ENCODE measurements around the gene EIF4G1.

The EIF4G1 gene

DNA sequence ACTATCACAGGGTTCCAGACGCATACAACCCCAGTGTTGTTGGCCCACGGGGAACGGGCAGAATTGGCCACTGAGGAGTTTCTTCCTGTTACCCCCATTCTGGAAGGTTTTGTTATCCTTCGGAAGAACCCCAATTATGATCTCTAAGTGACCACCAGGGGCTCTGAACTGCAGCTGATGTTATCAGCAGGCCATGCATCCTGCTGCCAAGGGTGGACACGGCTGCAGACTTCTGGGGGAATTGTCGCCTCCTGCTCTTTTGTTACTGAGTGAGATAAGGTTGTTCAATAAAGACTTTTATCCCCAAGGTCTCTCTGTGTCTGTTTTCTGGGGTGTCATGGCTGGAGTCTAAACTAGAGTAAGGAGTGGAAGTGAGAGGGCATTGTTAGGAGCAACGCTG is 5.7 kb upstream of the EIF4G1 start:
- no peak for DNase-seq

DNA sequence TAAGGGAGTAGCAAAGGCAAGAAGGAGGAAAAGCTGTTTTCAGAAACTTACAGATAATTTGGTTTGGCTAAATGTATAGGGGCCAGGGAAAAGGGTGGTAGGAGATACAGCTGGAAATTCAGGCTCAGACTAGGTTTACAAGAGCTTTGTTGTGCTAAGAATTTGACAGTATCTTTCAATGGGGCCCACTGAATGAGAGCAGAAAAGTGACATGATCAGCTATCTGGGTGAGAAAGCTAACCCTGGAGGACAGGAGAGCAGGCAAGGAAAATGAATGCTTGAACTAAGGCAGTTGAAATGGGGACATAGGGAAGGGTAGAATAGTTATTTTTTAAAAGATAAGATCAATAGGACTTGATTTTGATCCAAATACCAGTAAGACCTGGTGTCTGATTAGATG is 2.8 kb upstream of the EIF4G1 start:
- no peak for DNase-seq

DNA sequence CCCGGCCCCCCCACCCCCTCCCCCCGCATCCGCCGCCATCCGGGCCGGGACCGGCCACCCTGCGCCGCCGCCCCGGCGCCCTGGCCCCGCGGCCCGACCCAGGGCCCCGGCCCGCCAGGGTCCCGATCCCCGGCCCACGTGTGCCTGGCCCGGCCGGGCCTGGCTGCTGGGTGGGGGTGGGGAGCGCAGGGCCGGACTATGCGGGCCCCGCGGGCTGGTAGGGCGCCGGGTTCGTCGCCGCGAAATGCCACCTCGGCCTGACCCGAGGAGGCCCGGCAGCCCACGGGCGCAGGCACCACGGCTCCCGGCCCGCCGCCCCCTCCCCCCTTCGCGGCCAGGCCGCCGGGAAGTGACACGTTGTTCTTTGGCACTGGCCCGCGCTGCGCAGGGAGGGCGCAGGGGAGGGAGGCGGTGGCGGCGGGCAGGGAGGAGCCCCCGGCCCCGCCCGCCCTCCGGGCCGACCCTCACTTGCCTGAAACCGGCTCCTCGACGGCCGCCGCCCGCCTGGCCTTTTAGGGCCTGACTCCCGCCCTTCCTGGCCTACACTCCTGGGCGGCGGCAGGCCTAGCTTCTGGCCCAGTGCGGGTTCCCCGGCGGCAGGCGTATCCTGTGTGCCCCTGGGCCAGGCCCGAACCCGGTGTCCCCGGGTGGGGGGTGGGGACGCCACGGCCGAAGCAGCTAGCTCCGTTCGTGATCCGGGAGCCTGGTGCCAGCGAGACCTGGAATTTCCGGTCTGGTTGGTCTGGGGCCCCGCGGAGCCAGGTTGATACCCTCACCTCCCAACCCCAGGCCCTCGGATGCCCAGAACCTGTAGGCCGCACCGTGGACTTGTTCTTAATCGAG is 515 bp downstream of the EIF4G1 start:
- peak; percentile 68 to 72 for DNase-seq

DNA sequence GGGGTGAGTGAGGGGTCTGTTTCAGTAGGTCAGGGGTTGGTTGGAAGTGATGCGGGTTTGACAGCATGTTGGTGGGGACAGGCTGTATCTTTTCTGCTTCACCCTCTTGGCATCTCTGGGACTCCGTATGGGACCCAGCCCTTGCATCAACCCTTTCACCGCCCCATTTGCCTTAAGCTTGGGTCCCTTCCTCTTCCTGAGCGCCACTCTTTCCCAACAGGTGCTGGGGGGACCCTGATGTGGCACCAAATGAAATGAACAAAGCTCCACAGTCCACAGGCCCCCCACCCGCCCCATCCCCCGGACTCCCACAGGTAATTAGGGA is 1.1 kb downstream of the EIF4G1 start:
- DNase-seq, result no peak

DNA sequence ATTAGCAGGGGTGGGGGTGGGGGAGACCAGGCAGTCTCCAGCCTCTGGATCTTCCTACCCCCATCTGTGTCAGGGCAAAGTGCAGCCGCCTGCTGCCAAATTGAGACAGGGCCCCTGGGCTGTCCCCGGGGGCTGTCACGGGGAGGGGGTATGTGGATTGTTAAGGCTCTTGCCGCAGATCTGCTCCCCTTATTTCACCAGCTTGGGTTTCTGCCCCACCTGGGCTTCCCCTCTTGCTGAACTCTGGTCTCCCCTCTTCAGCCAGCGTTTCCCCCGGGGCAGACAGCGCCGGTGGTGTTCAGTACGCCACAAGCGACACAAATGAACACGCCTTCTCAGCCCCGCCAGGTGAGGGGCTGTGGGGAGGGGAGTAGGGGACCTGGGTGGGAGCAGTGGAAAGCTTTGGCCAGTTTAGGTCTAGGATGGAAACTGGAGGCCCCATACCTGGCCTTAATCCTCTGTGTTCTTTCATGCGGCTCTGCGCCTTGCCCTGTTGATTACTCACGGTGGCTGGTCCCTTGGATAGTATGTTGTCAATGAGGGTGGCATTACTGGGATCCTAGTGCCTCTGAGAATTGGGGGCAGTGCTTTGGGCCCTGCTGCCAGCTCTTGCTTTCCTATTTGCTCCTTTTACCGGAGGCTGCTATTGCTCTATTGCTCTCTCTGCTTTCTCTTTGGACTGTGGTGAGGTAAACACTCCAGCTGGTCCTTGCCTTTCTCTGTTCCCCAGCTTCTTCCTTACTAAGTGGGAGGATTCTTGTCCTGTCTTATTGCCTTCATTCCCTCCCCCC is 1.7 kb downstream of the EIF4G1 start:
- no peak for DNase-seq

DNA sequence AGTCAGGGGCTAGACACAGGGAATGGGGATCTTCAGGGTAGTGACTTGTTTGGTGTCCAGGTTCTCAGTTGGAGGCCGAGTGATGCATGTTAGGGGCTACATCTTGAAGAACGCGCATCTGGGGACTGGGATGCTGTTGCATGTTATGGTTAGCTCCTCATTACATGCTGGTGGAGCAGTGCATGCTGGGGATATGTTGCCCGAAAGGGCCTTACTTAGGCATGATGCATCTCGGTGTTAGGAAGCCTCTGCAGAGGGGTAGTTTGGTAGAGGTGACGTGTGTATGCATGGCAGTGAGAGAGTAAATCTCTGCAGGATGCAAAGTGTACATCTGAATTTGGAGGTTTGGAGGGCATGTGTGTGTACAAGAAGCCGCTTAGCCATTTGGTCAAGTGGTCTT is 2.4 kb downstream of the EIF4G1 start:
- DNase-seq, result no peak

DNA sequence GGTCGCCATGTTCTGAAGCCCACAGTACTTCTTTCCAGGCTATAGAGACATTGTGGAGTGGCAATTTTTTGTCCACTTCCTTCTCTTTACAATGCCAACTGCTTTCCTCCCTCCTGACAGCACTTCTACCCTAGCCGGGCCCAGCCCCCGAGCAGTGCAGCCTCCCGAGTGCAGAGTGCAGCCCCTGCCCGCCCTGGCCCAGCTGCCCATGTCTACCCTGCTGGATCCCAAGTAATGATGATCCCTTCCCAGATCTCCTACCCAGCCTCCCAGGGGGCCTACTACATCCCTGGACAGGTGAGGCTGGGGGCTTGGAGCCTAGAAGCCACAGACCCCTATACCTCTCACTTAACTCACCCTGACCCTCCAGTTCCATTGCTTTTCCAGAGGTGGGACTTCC is 2.8 kb downstream of the EIF4G1 start:
- DNase-seq, result no peak

DNA sequence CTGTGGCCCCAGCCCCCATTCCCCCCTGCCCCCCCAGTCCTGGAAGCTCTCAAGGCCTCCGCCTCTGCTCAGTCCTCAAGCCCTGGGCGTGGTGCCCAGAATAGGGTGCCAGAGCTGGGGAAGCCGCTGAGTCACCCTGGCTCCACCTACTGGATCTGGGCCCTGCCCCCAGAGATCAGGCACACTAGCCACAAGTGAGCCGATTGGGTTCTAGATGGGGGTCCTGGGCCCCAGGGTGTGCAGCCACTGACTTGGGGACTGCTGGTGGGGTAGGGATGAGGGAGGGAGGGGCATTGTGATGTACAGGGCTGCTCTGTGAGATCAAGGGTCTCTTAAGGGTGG is 5.7 kb downstream of the EIF4G1 start:
- peak; percentile 84 for DNase-seq

DNA sequence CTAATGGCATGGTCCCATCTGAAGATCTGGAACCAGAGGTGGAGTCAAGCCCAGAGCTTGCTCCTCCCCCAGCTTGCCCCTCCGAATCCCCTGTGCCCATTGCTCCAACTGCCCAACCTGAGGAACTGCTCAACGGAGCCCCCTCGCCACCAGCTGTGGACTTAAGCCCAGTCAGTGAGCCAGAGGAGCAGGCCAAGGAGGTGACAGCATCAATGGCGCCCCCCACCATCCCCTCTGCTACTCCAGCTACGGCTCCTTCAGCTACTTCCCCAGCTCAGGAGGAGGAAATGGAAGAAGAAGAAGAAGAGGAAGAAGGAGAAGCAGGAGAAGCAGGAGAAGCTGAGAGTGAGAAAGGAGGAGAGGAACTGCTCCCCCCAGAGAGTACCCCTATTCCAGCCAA is 7.3 kb downstream of the EIF4G1 start:
- DNase-seq, result no peak

DNA sequence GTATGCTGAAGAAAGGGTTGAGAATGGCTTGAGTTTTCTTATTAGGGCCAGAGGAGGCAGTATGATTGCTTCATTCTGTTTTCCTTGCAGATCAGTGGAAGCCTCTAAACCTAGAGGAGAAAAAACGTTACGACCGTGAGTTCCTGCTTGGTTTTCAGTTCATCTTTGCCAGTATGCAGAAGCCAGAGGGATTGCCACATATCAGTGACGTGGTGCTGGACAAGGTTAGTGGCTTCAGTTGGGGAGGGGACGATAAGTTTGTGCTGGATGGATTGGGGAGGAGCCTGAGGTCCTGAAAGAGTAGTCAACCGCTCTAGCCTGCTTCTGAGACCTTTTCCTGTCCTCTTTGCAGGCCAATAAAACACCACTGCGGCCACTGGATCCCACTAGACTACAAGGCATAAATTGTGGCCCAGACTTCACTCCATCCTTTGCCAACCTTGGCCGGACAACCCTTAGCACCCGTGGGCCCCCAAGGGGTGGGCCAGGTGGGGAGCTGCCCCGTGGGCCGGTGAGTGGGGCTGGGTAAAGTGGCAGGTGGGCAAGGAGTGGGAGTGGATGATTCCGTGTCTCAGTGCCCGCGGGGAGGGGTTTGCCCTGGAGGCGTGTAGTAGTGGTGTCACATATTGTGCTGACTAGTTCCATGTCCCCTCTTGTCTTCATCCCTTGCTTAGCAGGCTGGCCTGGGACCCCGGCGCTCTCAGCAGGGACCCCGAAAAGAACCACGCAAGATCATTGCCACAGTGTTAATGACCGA is 8.5 kb downstream of the EIF4G1 start:
- DNase-seq, result no peak

DNA sequence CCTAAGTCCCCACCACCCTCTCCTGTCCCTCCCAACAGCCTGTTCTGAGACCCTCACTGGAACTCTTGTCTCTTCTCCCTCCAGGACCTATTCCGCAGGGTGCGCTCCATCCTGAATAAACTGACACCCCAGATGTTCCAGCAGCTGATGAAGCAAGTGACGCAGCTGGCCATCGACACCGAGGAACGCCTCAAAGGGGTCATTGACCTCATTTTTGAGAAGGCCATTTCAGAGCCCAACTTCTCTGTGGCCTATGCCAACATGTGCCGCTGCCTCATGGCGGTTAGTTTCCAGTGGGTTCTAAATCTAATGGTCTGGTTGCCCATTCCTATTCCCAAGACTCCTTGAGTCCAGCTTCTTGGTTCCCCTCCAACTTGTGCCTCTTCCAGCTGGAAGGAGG is 9.3 kb downstream of the EIF4G1 start:
- DNase-seq, result no peak

DNA sequence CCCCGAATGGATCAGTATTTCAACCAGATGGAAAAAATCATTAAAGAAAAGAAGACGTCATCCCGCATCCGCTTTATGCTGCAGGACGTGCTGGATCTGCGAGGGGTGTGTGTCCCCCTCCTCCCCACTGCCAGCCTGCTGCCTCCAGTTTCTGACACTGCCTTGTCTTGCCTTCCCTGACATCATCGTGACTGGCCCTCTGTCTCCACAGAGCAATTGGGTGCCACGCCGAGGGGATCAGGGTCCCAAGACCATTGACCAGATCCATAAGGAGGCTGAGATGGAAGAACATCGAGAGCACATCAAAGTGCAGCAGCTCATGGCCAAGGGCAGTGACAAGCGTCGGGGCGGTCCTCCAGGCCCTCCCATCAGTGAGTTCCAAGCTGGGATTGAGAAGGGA is 10.9 kb downstream of the EIF4G1 start:
- DNase-seq, result no peak

DNA sequence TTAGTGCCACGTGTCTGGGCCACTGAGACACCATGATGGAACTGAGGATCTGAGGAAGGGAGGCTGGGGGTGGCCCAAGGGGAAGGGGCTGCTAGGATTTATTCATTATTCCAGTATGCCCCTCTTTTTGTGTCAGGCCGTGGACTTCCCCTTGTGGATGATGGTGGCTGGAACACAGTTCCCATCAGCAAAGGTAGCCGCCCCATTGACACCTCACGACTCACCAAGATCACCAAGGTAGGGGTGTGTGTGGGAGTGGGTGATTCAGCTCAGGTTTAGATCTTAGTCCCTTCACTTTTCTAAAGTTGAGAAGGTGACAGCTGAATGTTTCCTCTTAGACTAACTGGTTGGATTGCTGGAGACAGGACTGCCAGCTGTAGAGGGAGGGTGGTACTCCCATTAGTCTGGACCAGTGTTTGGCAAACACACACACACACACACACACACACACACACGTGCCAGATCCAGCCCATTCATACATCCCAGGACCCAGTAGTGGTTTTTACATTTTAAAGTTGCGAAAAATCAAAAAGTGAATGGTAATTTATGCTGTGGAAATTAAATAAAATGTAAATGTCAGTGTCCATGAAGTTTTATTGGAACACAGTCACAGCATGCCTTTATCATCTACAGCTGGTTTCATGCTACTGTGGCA is 11.4 kb downstream of the EIF4G1 start:
- no peak for DNase-seq

DNA sequence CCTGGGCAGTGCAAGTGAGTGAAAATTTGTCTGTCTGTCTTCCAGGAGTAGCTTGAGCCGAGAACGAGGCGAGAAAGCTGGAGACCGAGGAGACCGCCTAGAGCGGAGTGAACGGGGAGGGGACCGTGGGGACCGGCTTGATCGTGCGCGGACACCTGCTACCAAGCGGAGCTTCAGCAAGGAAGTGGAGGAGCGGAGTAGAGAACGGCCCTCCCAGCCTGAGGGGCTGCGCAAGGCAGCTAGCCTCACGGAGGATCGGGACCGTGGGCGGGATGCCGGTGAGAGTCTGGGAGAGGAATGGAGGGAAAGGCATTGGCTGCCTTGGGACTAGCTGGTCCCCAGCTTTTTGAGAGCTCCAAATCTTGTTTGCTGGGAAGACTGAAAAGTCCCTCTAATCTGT is 12.8 kb downstream of the EIF4G1 start:
- no peak for DNase-seq

DNA sequence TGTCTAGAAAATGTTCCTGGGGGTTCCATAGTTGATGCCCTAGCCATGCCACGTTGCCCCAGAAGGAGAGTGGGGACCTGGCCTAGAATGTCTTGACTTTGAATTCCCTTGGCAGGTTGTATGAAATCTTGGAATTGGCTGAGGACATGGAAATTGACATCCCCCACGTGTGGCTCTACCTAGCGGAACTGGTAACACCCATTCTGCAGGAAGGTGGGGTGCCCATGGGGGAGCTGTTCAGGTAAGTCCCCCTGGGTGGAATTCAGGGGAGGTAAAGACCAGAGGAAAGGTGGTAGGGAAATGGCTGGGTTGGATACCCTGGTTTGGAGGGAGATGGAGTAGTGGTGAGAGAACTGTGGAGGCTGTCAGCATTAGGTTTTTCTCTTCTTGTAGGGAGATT is 14.1 kb downstream of the EIF4G1 start:
- no peak for DNase-seq

DNA sequence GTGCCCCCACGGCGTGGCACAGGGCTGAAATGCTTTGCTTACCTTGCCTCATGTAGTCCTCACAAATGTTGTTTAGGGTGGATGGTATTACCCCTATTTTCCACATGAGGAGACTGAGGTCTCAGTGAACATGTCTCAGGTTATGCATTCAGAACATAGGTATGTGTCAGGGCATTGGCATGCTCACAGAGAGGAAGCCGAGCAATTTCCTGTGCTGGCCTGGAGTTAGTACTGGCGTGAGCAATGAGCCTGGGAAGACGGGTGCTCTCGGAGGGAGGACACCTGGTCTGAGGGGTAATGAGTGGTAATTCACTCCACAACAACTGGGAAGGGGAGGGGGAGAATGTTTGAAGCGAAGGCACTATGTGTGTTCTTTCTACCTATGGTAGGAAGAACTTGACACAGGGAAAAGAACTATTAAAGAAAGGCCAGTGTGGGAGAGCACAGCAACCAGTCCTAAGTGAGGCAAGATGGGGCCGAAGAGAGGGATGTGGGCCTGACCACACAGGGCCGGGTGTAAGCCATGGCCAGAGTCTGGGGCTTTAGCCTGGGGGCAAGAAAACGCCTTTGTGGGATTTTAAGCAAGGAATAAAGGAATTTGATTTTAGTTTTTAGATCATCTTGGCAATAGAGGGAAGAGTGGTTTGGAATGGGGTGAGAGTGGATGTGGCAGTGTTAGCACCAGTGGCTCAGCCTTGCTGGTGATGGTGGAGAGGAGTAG is 18.1 kb downstream of the EIF4G1 start:
- no peak for DNase-seq

DNA sequence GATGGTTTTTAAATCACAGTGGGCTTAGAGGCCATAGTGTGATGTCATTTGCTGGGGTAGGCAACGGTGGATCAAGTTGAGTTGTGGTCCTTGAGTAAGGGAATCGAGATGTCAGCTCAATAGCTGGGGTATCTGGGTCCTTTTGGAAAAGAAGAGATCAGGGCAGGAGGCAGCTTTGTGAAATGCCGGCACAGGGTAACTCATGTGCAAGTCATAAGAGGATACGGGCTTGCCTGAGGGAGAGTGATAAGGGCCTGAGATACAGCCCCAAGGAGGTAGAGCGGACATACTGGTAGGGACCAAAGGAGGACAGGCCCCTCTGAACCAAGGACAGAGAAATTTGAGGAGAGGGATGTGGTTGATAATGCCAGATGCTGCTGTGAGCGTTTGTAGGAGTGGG is 18.8 kb downstream of the EIF4G1 start:
- no peak for DNase-seq

DNA sequence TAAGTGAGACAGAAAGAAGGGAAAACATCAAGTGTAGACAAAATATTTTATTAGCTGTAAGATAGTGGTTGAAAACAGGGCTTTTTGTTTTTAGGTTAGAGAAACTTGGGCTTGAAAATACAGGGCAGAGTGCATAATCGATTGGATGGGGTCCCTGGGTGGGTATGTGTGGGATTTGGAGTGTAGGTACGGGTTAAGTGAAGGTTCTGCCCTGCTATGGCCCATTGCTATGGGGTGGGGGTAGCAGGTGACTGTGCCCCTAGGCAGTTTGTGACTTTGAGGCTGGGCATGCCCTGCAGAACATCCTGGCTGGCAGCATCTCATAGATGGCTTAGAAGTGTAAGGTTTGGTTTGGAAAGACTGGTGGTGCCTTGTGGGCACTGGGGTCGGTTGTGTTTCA is 19.3 kb downstream of the EIF4G1 start:
- no peak for DNase-seq

DNA sequence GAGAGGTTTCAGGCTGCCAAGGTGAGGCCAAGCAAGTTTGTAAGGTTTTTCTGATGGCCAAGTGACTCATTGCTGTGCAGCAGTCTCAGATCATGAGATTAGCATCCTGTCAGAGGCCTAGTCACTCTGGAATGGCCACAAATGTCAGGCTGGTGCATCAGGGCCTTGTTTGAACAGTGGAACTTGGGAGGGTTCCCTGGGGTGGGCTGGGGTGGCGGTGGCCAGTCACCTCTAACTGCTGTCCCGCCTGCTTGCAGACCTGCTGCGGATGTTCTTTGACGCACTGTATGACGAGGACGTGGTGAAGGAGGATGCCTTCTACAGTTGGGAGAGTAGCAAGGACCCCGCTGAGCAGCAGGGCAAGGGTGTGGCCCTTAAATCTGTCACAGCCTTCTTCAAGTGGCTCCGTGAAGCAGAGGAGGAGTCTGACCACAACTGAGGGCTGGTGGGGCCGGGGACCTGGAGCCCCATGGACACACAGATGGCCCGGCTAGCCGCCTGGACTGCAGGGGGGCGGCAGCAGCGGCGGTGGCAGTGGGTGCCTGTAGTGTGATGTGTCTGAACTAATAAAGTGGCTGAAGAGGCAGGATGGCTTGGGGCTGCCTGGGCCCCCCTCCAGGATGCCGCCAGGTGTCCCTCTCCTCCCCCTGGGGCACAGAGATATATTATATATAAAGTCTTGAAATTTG is 20.2 kb downstream of the EIF4G1 start:
- no peak for DNase-seq

DNA sequence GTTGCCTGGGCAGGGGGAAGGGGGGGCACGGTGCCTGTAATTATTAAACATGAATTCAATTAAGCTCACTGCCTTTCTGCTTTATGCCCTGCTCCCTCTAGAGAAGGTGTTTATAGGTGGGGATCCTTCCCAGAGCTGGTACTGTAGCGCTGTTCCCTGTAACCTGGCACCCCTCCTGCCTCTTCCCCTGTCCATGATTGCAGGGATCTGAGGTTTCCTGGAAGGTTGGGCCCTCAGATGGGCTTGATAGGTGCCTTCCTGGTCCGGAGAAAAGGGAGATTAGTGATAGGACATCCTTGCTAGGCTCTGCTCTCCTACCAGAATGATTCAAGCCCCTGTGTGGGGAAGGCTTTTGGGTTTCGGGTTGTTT is 20.9 kb downstream of the EIF4G1 start:
- DNase-seq, result no peak

DNA sequence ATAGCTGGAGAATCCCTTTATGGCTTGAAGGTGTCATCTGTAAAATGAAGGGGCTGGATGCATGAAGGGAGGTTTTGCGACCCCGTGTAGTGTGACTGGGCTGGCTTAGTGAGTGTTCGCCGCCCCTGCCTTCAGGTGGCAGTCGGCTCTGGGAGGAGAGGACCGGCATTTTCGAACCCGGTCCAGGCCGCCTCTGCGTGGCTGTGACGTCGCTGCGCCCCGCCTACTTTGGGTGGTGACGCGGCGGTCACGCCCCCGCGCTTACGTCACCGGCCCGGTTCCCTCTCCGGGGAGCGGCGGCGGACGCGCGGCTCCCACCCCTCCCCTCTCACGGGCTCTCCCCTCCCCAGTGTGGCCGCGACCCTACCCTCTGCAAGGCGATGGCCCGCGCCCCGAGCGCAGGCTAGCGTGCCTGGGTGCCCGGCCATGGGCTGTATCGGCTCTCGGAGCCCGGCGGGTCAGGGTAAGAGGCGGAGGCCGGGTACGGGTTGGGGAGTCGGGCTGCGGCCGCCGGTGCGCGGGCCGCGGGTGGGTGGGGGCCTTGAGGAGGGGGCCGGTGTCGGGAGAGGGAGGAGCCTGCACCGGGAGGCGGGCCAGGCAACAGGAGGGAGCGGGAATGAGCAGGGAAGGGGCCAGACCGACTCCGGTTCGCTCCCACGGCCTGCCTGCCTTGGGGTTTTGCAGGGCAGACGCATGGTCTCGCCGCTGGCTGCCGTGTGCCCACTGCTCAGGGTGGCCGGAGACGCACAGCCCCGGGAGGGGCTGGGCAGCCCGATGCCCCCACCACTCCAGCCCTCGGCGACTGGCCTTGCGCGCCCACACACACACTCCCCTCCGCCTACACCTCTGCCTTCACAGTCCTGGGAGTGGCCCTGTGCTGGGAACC is 21.5 kb downstream of the EIF4G1 start:
- DNase-seq, result peak; percentile 82 to 88
